ENCODE results near the gene SIL1. TPM values are rescaled to one million over a fixed set of nuclear protein-coding genes. Genes with fewer than 3 reads are reported as not detected.

Gene SIL1
- total and polyA plus RNA-seq, 2 of the 8 experiments (the other 6 are each of a cell fraction or from before 2014, with no cell fraction given) = 8.3 to 12.8 TPM

GRCh38 chr5:139120521-139120920 is 77.6 kb downstream of the SIL1 start:
- no peak overlapping the region for H3K4ac ChIP-seq (replicated peaks; ENCODE audit: insufficient read length, low read depth, low read length)
- ChIA-PET POLR2A (ENCODE audit: partially characterized antibody) (no interaction called here), CTCF (ENCODE audit: partially characterized antibody) (no interaction called here)
- H3K56ac ChIP-seq (replicated peaks; ENCODE audit: insufficient read length, low read depth, low read length) = no peak overlapping the region
- no peak overlapping the region for H2BK15ac ChIP-seq (ENCODE audit: low read length)
- H2BK20ac ChIP-seq (ENCODE audit: low read length) = no peak overlapping the region
- H2AK5ac ChIP-seq (ENCODE audit: low read depth, low read length) = no peak overlapping the region
- DNase-seq (ENCODE audit: low read depth in 1 of 2, low spot score in 2 of 2) = no peak
- no peak overlapping the region for H3K4me2 ChIP-seq (ENCODE audit: insufficient read depth in 1 of 2, low read depth in 2 of 2, low read length in 2 of 2)
- H3K79me1 ChIP-seq (ENCODE audit: low read depth, low read length) = no peaks in the 10 kb centered on the region
- H2BK12ac ChIP-seq (ENCODE audit: low read depth, low read length) = no peak overlapping the region
- H4K20me1 ChIP-seq (replicated peaks in 1 of 2; ENCODE audit: control insufficient read depth in 1 of 2, insufficient read depth in 2 of 2, low read length in 2 of 2) = no peaks in the 10 kb centered on the region
- H3K18ac ChIP-seq (ENCODE audit: extremely low read depth, low read length) = no peak overlapping the region
- no peak for TF ChIP-seq ATF2 (IDR thresholded peaks at IDR 0.05; ENCODE audit: low read length)
- no peak overlapping the region for H4K91ac ChIP-seq (replicated peaks; ENCODE audit: insufficient read length, low read length)
- H3K36me3 ChIP-seq (ENCODE audit: control insufficient read depth in 2 of 4, insufficient read depth in 4 of 4, low read length in 3 of 4) = no peaks in the 10 kb centered on the region
- no peak overlapping the region for H2BK120ac ChIP-seq (replicated peaks; ENCODE audit: low read depth, low read length)
- H3K79me2 ChIP-seq (ENCODE audit: control insufficient read depth in 1 of 2, insufficient read depth in 2 of 2, low read length in 2 of 2) = no peaks in the 10 kb centered on the region
- H3K9me3 ChIP-seq (ENCODE audit: insufficient read depth in 2 of 2, low read depth in 1 of 2, low read length in 1 of 2) = no peaks in the 10 kb centered on the region
- no peaks in the 10 kb centered on the region for H3K23me2 ChIP-seq (ENCODE audit: low read depth, low read length)
- H4K8ac ChIP-seq (ENCODE audit: extremely low read depth, insufficient read depth, low read length) = no peak overlapping the region
- H3K14ac ChIP-seq (ENCODE audit: insufficient read length) = no peak overlapping the region
- no peak for FAIRE-seq
- 95% methylated on average over 4 of the region's 4 CpGs; no CpG with 5 or more reads in 1 of the 2 experiments for WGBS, 2 experiments (ENCODE audit: extremely low coverage in 1 of 2, insufficient coverage in 1 of 2, insufficient read length in 1 of 2, insufficient replicate concordance in 2 of 2, low coverage in 1 of 2, low lambda C conversion rate in 2 of 2, missing lambda C conversion rate in 1 of 2)
- H3K27me3 ChIP-seq (replicated peaks in 1 of 4; ENCODE audit: control insufficient read depth in 3 of 4, extremely low read depth in 1 of 4, insufficient read depth in 3 of 4, low read length in 3 of 4) = no peaks in the 10 kb centered on the region
- H3K4me1 ChIP-seq (replicated peaks in 1 of 4; ENCODE audit: control insufficient read depth in 3 of 4, insufficient read depth in 4 of 4, low read length in 3 of 4) = no peaks in the 10 kb centered on the region
- H3K9ac ChIP-seq (replicated peaks in 1 of 4; ENCODE audit: extremely low read depth in 1 of 4, low read depth in 3 of 4, low read length in 3 of 4) = no peak overlapping the region
- no peak overlapping the region for H3K4me3 ChIP-seq (ENCODE audit: extremely low read depth in 1 of 4, insufficient read depth in 2 of 4, low read depth in 3 of 4, low read length in 4 of 4)
- no peak overlapping the region for H4K5ac ChIP-seq (ENCODE audit: insufficient read length, low read depth, low read length)
- H3K27ac ChIP-seq (ENCODE audit: low read depth, low read length) = no peak overlapping the region
- no peak overlapping the region for H3K23ac ChIP-seq (ENCODE audit: insufficient read length)
- H2BK5ac ChIP-seq (ENCODE audit: low read depth, low read length) = no peak overlapping the region
- H2AFZ ChIP-seq (ENCODE audit: low read length) = no peak overlapping the region
